Immature natural killer cell (primary cell): ENCODE results near the gene EFCAB11. TPM values are rescaled to one million over a fixed set of nuclear protein-coding genes. Genes with fewer than 3 reads are reported as not detected.
A peak's percentile ranks its signal among the peaks of the same experiment; 100 is the strongest.

Experiments used
- DNase-seq, 3 donors: peaks; one replicate each; pipeline ENCODE4 v3.0.0; 2022; ENCODE audit warnings: mixed read lengths in 1 of 3
- H3K27ac Mint-ChIP-seq, 6 donors: one replicate each; pipeline ENCODE4 v1.8.0; 2020; ENCODE audit warnings: mixed read lengths in 6 of 6, mild to moderate bottlenecking in 5 of 6, inconsistent platforms in 4 of 6, moderate library complexity in 3 of 6
- H3K27me3 Mint-ChIP-seq, 3 donors: one replicate each; pipeline ENCODE4 v1.8.0; 2020 to 2021; ENCODE audit warnings: low read depth in 3 of 3, mild to moderate bottlenecking in 3 of 3, mixed read lengths in 3 of 3, moderate library complexity in 3 of 3, inconsistent platforms in 1 of 3
- H3K36me3 Mint-ChIP-seq, 3 donors: one replicate each; pipeline ENCODE4 v1.8.0; 2020; ENCODE audit warnings: mixed read lengths in 3 of 3, inconsistent platforms in 2 of 3, mild to moderate bottlenecking in 2 of 3
- H3K4me1 Mint-ChIP-seq, 2 donors: one replicate each; pipeline ENCODE4 v1.8.0; 2020; ENCODE audit warnings: inconsistent platforms in 2 of 2, mild to moderate bottlenecking in 2 of 2, mixed read lengths in 2 of 2, moderate library complexity in 1 of 2
- H3K4me3 Mint-ChIP-seq, 5 donors: one replicate each; pipeline ENCODE4 v1.8.0; 2020; ENCODE audit warnings: mild to moderate bottlenecking in 5 of 5, mixed read lengths in 5 of 5, inconsistent platforms in 3 of 5, moderate library complexity in 3 of 5
- H3K9me3 Mint-ChIP-seq, 6 donors: one replicate each; pipeline ENCODE4 v1.8.0; 2020; ENCODE audit warnings: mild to moderate bottlenecking in 6 of 6, mixed read lengths in 6 of 6, inconsistent platforms in 4 of 6, moderate library complexity in 3 of 6
- polyA plus RNA-seq, 3 donors: library from polyadenylated mRNA; unstranded; fragments of 300-500 nt; fragmentation: Illumina TruSeq; gene quantifications; one replicate each; pipeline ENCODE4 v1.2.3, GENCODE V29; 2021

EFCAB11 gene
- polyA plus RNA-seq, 3 donors from 2014 or later: 3.5 to 6.3 (median 6.1) TPM

GRCh38 chr14:89862856-89863255 lies 91.7 kb downstream of the EFCAB11 start:
- peaks cover 0 to 6% (median 0%) of the 10 kb centered on the region in 6 donors for H3K9me3 Mint-ChIP-seq
- no peak for DNase-seq
- H3K27me3 Mint-ChIP-seq: peaks cover 0 to 3% (median 2%) of the 10 kb centered on the region in 3 donors
- peaks cover 0 to 9% (median 0%) of the 10 kb centered on the region in 3 donors for H3K36me3 Mint-ChIP-seq
- H3K4me3 Mint-ChIP-seq: no peak overlapping the region
- no peaks in the 10 kb centered on the region for H3K4me1 Mint-ChIP-seq
- H3K27ac Mint-ChIP-seq: no peak overlapping the region

- Mint-ChIP-seq H3K4me3 (no peak overlapping the region), H3K36me3 (peaks cover 0 to 9% (median 0%) of the 10 kb centered on the region in 3 donors), H3K4me1 (no peaks in the 10 kb centered on the region), H3K27ac (no peak overlapping the region), H3K9me3 (peaks cover 0 to 6% (median 0%) of the 10 kb centered on the region in 6 donors), H3K27me3 (peaks cover 0 to 3% (median 2%) of the 10 kb centered on the region in 3 donors)
- DNase-seq: no peak
These were observed 92.9 kb downstream of the EFCAB11 start for GRCh38 chr14:89861630-89862029.

GRCh38 chr14:89858089-89858488 lies 96.4 kb downstream of the EFCAB11 start:
- Mint-ChIP-seq H3K27me3 (peaks cover 0 to 3% (median 2%) of the 10 kb centered on the region in 3 donors), H3K27ac (no peak overlapping the region), H3K9me3 (peaks cover 0 to 6% (median 0%) of the 10 kb centered on the region in 6 donors), H3K36me3 (peaks cover 0 to 6% (median 0%) of the 10 kb centered on the region in 3 donors), H3K4me3 (no peak overlapping the region), H3K4me1 (no peaks in the 10 kb centered on the region)
- no peak for DNase-seq

GRCh38 chr14:89856871-89857345 lies 97.6 kb downstream of the EFCAB11 start:
- Mint-ChIP-seq H3K9me3 (peaks cover 0 to 6% (median 0%) of the 10 kb centered on the region in 6 donors), H3K27ac (no peak overlapping the region), H3K27me3 (peaks cover 0 to 5% (median 2%) of the 10 kb centered on the region in 3 donors), H3K4me3 (no peak overlapping the region), H3K36me3 (peaks cover 0 to 6% (median 0%) of the 10 kb centered on the region in 3 donors), H3K4me1 (no peaks in the 10 kb centered on the region)
- no peak for DNase-seq

GRCh38 chr14:89855961-89856656 lies 98.4 kb downstream of the EFCAB11 start:
- DNase-seq: no peak
- no peak overlapping the region for H3K27ac Mint-ChIP-seq
- H3K27me3 Mint-ChIP-seq: peaks cover 0 to 4% (median 2%) of the 10 kb centered on the region in 3 donors
- peaks cover 0 to 3% (median 0%) of the 10 kb centered on the region in 6 donors for H3K9me3 Mint-ChIP-seq
- no peaks in the 10 kb centered on the region for H3K4me1 Mint-ChIP-seq
- H3K4me3 Mint-ChIP-seq: no peak overlapping the region
- peaks cover 0 to 4% (median 0%) of the 10 kb centered on the region in 3 donors for H3K36me3 Mint-ChIP-seq

GRCh38 chr14:89853936-89854693 lies 100.4 kb downstream of the EFCAB11 start:
- Mint-ChIP-seq H3K27me3 (peaks cover 0 to 4% (median 0%) of the 10 kb centered on the region in 3 donors), H3K4me1 (no peaks in the 10 kb centered on the region), H3K36me3 (no peaks in the 10 kb centered on the region), H3K4me3 (no peak overlapping the region), H3K9me3 (no peaks in the 10 kb centered on the region), H3K27ac (no peak overlapping the region)
- DNase-seq: no peak

- Mint-ChIP-seq H3K4me1 (no peaks in the 10 kb centered on the region), H3K9me3 (no peaks in the 10 kb centered on the region), H3K4me3 (no peak overlapping the region), H3K27me3 (peaks cover 0 to 4% (median 0%) of the 10 kb centered on the region in 3 donors), H3K36me3 (peaks cover 0 to 4% (median 4%) of the 10 kb centered on the region in 3 donors), H3K27ac (no peak overlapping the region)
- DNase-seq: no peak
These were observed 103.4 kb downstream of the EFCAB11 start for GRCh38 chr14:89851106-89851505.

GRCh38 chr14:89849931-89850330 lies 104.6 kb downstream of the EFCAB11 start:
- Mint-ChIP-seq H3K4me3 (no peak overlapping the region), H3K36me3 (peaks cover 0 to 4% (median 4%) of the 10 kb centered on the region in 3 donors), H3K27me3 (peaks cover 0 to 4% (median 0%) of the 10 kb centered on the region in 3 donors), H3K9me3 (no peaks in the 10 kb centered on the region), H3K4me1 (no peaks in the 10 kb centered on the region), H3K27ac (no peak overlapping the region)
- no peak for DNase-seq

GRCh38 chr14:89848165-89848564 lies 106.4 kb downstream of the EFCAB11 start:
- peaks cover 0 to 4% (median 4%) of the 10 kb centered on the region in 3 donors for H3K36me3 Mint-ChIP-seq
- no peak overlapping the region for H3K27ac Mint-ChIP-seq
- no peaks in the 10 kb centered on the region for H3K9me3 Mint-ChIP-seq
- peaks cover 0 to 2% (median 0%) of the 10 kb centered on the region in 3 donors for H3K27me3 Mint-ChIP-seq
- H3K4me1 Mint-ChIP-seq: no peaks in the 10 kb centered on the region
- DNase-seq: no peak
- H3K4me3 Mint-ChIP-seq: no peak overlapping the region

GRCh38 chr14:89845346-89845745 lies 109.2 kb downstream of the EFCAB11 start:
- no peaks in the 10 kb centered on the region for H3K9me3 Mint-ChIP-seq
- H3K4me3 Mint-ChIP-seq: no peak overlapping the region
- H3K4me1 Mint-ChIP-seq: no peaks in the 10 kb centered on the region
- no peaks in the 10 kb centered on the region for H3K27me3 Mint-ChIP-seq
- no peak overlapping the region for H3K27ac Mint-ChIP-seq
- no peak for DNase-seq
- peaks cover 0 to 4% (median 4%) of the 10 kb centered on the region in 3 donors for H3K36me3 Mint-ChIP-seq

GRCh38 chr14:89844508-89844907 lies 110.0 kb downstream of the EFCAB11 start:
- peaks cover 0 to 4% (median 4%) of the 10 kb centered on the region in 3 donors for H3K36me3 Mint-ChIP-seq
- no peaks in the 10 kb centered on the region for H3K9me3 Mint-ChIP-seq
- H3K4me1 Mint-ChIP-seq: no peaks in the 10 kb centered on the region
- no peaks in the 10 kb centered on the region for H3K27me3 Mint-ChIP-seq
- no peak overlapping the region for H3K4me3 Mint-ChIP-seq
- no peak for DNase-seq
- H3K27ac Mint-ChIP-seq: peak overlapping the region in 1 of 6 donors; percentile 7

GRCh38 chr14:89842837-89843236 lies 111.7 kb downstream of the EFCAB11 start:
- H3K27ac Mint-ChIP-seq: no peak overlapping the region
- no peaks in the 10 kb centered on the region for H3K4me1 Mint-ChIP-seq
- H3K4me3 Mint-ChIP-seq: no peak overlapping the region
- no peak for DNase-seq
- no peaks in the 10 kb centered on the region for H3K27me3 Mint-ChIP-seq
- peaks cover 0 to 4% (median 4%) of the 10 kb centered on the region in 3 donors for H3K36me3 Mint-ChIP-seq
- no peaks in the 10 kb centered on the region for H3K9me3 Mint-ChIP-seq

- no peaks in the 10 kb centered on the region for H3K27me3 Mint-ChIP-seq
- H3K27ac Mint-ChIP-seq: no peak overlapping the region
- no peaks in the 10 kb centered on the region for H3K4me1 Mint-ChIP-seq
These were observed 112.7 kb downstream of the EFCAB11 start for GRCh38 chr14:89841851-89842250.

More at GRCh38 chr14:89841851-89842250, 112.7 kb downstream of the EFCAB11 start:
- Mint-ChIP-seq H3K36me3 (peaks cover 0 to 4% (median 0%) of the 10 kb centered on the region in 3 donors), H3K4me3 (no peak overlapping the region), H3K9me3 (no peaks in the 10 kb centered on the region)
- no peak for DNase-seq
